Adipocyte (in vitro differentiated cells): ENCODE measurements around the gene KLK2.

Experiments used
- DNase-seq: peaks from one replicate; pipeline ENCODE4 v3.0.0-alpha.2; 2015; ENCODE audit warnings: low read depth
- H3K27me3 ChIP-seq: replicated peaks from 2 replicates; pipeline ENCODE4 v1.7.0; 2013; ENCODE audit warnings: mild to moderate bottlenecking, low read length, moderate library complexity; ENCODE audit not compliant: control insufficient read depth, insufficient read depth
- H3K36me3 ChIP-seq: 2 replicates; pipeline ENCODE4 v1.7.0; 2013; ENCODE audit warnings: low read length, mild to moderate bottlenecking, moderate library complexity; ENCODE audit not compliant: control insufficient read depth, insufficient read depth, severe bottlenecking
- H3K4me1 ChIP-seq: 2 replicates; pipeline ENCODE4 v1.7.0; 2013; ENCODE audit warnings: mild to moderate bottlenecking, low read length, moderate library complexity; ENCODE audit not compliant: control insufficient read depth, insufficient read depth
- H3K4me3 ChIP-seq: 2 replicates; pipeline ENCODE4 v1.7.0; 2013; ENCODE audit warnings: mild to moderate bottlenecking, low read length, moderate library complexity
- H3K9ac ChIP-seq: 2 replicates; pipeline ENCODE4 v1.7.0; 2013; ENCODE audit warnings: mild to moderate bottlenecking, low read length, moderate library complexity
- H3K9me3 ChIP-seq: 2 replicates; pipeline ENCODE4 v1.7.0; 2013; ENCODE audit warnings: mild to moderate bottlenecking, low read length, moderate library complexity; ENCODE audit not compliant: control insufficient read depth

KLK2 gene

GRCh38 chr19:50851620-50852019 lies 21.6 kb upstream of the KLK2 start:
- no peaks in the 10 kb centered on the region for H3K36me3 ChIP-seq
- no peak overlapping the region for H3K4me3 ChIP-seq
- no peak for DNase-seq
- no peaks in the 10 kb centered on the region for H3K9me3 ChIP-seq
- no peak overlapping the region for H3K9ac ChIP-seq
- H3K27me3 ChIP-seq, result peaks cover 16% of the 10 kb centered on the region
- H3K4me1 ChIP-seq, result no peaks in the 10 kb centered on the region

GRCh38 chr19:50854636-50855410 lies 18.4 kb upstream of the KLK2 start, which contains the start of gene KLK3:
Gene KLK3, plus strand, starts transcription at chr19:50854915. Its CDS starts 41 bp downstream, at chr19:50854956.
- no peaks in the 10 kb centered on the region for H3K9me3 ChIP-seq
- no peaks in the 10 kb centered on the region for H3K4me1 ChIP-seq
- no peaks in the 10 kb centered on the region for H3K36me3 ChIP-seq
- no peak within 1 kb of the TSS for H3K4me3 ChIP-seq
- H3K9ac ChIP-seq, result no peak within 1 kb of the TSS
- no peak for DNase-seq
- H3K27me3 ChIP-seq, result peaks cover 24% of the 10 kb centered on the region

- no peak for DNase-seq
- peaks cover 9% of the 10 kb centered on the region for H3K27me3 ChIP-seq
Measured at GRCh38 chr19:50857366-50857765, 15.9 kb upstream of the KLK2 start.

GRCh38 chr19:50858886-50859285 lies 14.4 kb upstream of the KLK2 start:
- Histone ChIP-seq H3K4me3 (no peak overlapping the region), H3K9ac (no peak overlapping the region), H3K9me3 (no peaks in the 10 kb centered on the region), H3K27me3 (peaks cover 9% of the 10 kb centered on the region), H3K4me1 (no peaks in the 10 kb centered on the region), H3K36me3 (no peaks in the 10 kb centered on the region)
- DNase-seq, result no peak

More at GRCh38 chr19:50857366-50857765, 15.9 kb upstream of the KLK2 start:
- H3K4me3 ChIP-seq, result no peak overlapping the region
- no peaks in the 10 kb centered on the region for H3K4me1 ChIP-seq
- no peaks in the 10 kb centered on the region for H3K9me3 ChIP-seq
- H3K36me3 ChIP-seq, result no peaks in the 10 kb centered on the region
- no peak overlapping the region for H3K9ac ChIP-seq

GRCh38 chr19:50859849-50860248 lies 13.4 kb upstream of the KLK2 start:
- H3K27me3 ChIP-seq, result peaks cover 9% of the 10 kb centered on the region
- H3K4me3 ChIP-seq, result no peak overlapping the region
- H3K36me3 ChIP-seq, result no peaks in the 10 kb centered on the region
- no peaks in the 10 kb centered on the region for H3K9me3 ChIP-seq
- no peaks in the 10 kb centered on the region for H3K4me1 ChIP-seq
- DNase-seq, result no peak
- H3K9ac ChIP-seq, result no peak overlapping the region

- H3K4me1 ChIP-seq, result no peaks in the 10 kb centered on the region
- H3K4me3 ChIP-seq, result no peak overlapping the region
- H3K9ac ChIP-seq, result no peak overlapping the region
- no peaks in the 10 kb centered on the region for H3K9me3 ChIP-seq
- no peak for DNase-seq
- no peaks in the 10 kb centered on the region for H3K36me3 ChIP-seq
- H3K27me3 ChIP-seq, result peaks cover 9% of the 10 kb centered on the region
Measured at GRCh38 chr19:50861010-50861409, 12.2 kb upstream of the KLK2 start.

GRCh38 chr19:50861496-50862286 lies 11.5 kb upstream of the KLK2 start:
- H3K9ac ChIP-seq, result no peak overlapping the region
- peaks cover 13% of the 10 kb centered on the region for H3K27me3 ChIP-seq
- H3K4me3 ChIP-seq, result no peak overlapping the region
- H3K9me3 ChIP-seq, result no peaks in the 10 kb centered on the region
- no peak for DNase-seq
- no peaks in the 10 kb centered on the region for H3K36me3 ChIP-seq
- H3K4me1 ChIP-seq, result no peaks in the 10 kb centered on the region

- Histone ChIP-seq H3K27me3 (peaks cover 49% of the 10 kb centered on the region), H3K4me3 (no peak overlapping the region), H3K36me3 (no peaks in the 10 kb centered on the region), H3K9me3 (no peaks in the 10 kb centered on the region), H3K9ac (no peak overlapping the region), H3K4me1 (no peaks in the 10 kb centered on the region)
- no peak for DNase-seq
Measured at GRCh38 chr19:50869479-50869878, 3.8 kb upstream of the KLK2 start.

GRCh38 chr19:50870417-50871089 lies 2.7 kb upstream of the KLK2 start:
- H3K9me3 ChIP-seq, result no peaks in the 10 kb centered on the region
- H3K27me3 ChIP-seq, result peaks cover 54% of the 10 kb centered on the region
- no peak overlapping the region for H3K9ac ChIP-seq
- no peaks in the 10 kb centered on the region for H3K36me3 ChIP-seq
- no peaks in the 10 kb centered on the region for H3K4me1 ChIP-seq
- H3K4me3 ChIP-seq, result no peak overlapping the region
- no peak for DNase-seq

GRCh38 chr19:50874211-50874610 lies 972 bp downstream of the KLK2 start:
- Histone ChIP-seq H3K27me3 (peaks cover 39% of the 10 kb centered on the region), H3K4me1 (no peaks in the 10 kb centered on the region), H3K9me3 (no peaks in the 10 kb centered on the region), H3K36me3 (no peaks in the 10 kb centered on the region), H3K9ac (no peak overlapping the region), H3K4me3 (no peak overlapping the region)
- DNase-seq, result no peak

- Histone ChIP-seq H3K4me1 (no peaks in the 10 kb centered on the region), H3K36me3 (no peaks in the 10 kb centered on the region), H3K27me3 (peaks cover 38% of the 10 kb centered on the region)
Measured at GRCh38 chr19:50875795-50876422, 2.7 kb downstream of the KLK2 start.

More at GRCh38 chr19:50875795-50876422, 2.7 kb downstream of the KLK2 start:
- no peak for DNase-seq
- Histone ChIP-seq H3K4me3 (no peak overlapping the region), H3K9ac (no peak overlapping the region), H3K9me3 (no peaks in the 10 kb centered on the region)
